ENCODE measurements around the gene GRM1. TPM values are rescaled to one million over a fixed set of nuclear protein-coding genes. Genes with fewer than 3 reads are reported as not detected.

GRM1 gene
- total and polyA plus RNA-seq, 2 donors (not counting 3 experiments of a cell fraction or from before 2014, with no cell fraction given): 0.07 TPM; not detected in 1

- FAIRE-seq (no peak), DNase-seq (ENCODE audit: low read depth, low spot score) (no peak)
- Histone ChIP-seq H2AFZ (ENCODE audit: low read depth, low read length) (no peak overlapping the region), H3K36me3 (ENCODE audit: control insufficient read depth in 2 of 2, extremely low read depth in 1 of 2, insufficient read depth in 2 of 2, low read length in 2 of 2) (no peaks in the 10 kb centered on the region), H3K27me3 (ENCODE audit: control insufficient read depth in 2 of 2, insufficient read depth in 2 of 2, low read length in 2 of 2) (peaks cover 0 to 3% of the 10 kb centered on the region in 2 experiments), H3K4me1 (ENCODE audit: control insufficient read depth, extremely low read depth, insufficient read depth, low read length) (no peaks in the 10 kb centered on the region), H3K4me2 (ENCODE audit: insufficient read depth, low read length) (no peak overlapping the region), H3K27ac (ENCODE audit: insufficient read depth, low read depth, low read length) (no peak overlapping the region), H4K20me1 (replicated peaks; ENCODE audit: control insufficient read depth, extremely low read depth, insufficient read depth, low read length) (no peaks in the 10 kb centered on the region), H3K9ac (replicated peaks; ENCODE audit: extremely low read depth, insufficient read depth, low read length) (no peak overlapping the region), H3K79me2 (ENCODE audit: control insufficient read depth, insufficient read depth, low read length) (no peaks in the 10 kb centered on the region), H3K9me3 (replicated peaks; ENCODE audit: control insufficient read depth, insufficient read depth, low read length) (no peaks in the 10 kb centered on the region), H3K4me3 (replicated peaks in 1 of 3; ENCODE audit: insufficient read depth in 1 of 3, low read depth in 1 of 3, low read length in 3 of 3) (no peak overlapping the region), H3K9me1 (replicated peaks; ENCODE audit: control insufficient read depth, extremely low read depth, insufficient read depth, low read length) (no peaks in the 10 kb centered on the region)
- BruUV-seq (replicated peaks): no TSS peak
- no peak for TF ChIP-seq POLR2AphosphoS5 (IDR thresholded peaks at IDR 0.05; ENCODE audit: insufficient read depth, low read depth, low read length)
- POLR2A ChIA-PET: no interaction called here
- dilution Hi-C loops (cut with MboI; ENCODE audit: extremely low pct_ligation_motif_present, low sequenced_read_pairs) (no loop called here), intact Hi-C loops (cut with micrococcal nuclease) (no loop called here)
- CTCF ChIA-PET: no interaction called here
Measured at GRCh38 chr6:146092961-146093686, 64.3 kb downstream of the GRM1 start.

DNA sequence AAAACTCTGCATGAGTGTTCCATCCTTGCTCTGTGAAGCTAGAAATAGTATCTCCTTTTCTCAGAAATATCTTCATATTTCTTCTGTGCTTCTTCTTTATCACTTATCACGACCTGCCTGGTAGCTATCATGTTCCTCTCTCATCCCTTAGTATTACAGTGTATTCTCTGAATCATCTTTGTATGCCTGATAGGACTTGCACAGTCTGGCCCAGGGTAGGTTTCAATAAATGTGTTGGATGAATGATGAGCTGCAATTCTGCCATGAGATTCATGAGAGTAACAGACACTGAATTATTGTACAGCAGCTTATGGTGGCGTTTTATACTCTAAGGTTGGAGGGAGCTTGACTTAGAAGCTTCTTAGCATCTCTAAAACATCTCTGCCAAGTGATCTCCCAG lies 66.6 kb downstream of the GRM1 start:
- Histone ChIP-seq H3K4me1 (ENCODE audit: control insufficient read depth, extremely low read depth, insufficient read depth, low read length) (no peaks in the 10 kb centered on the region), H3K27ac (ENCODE audit: insufficient read depth, low read depth, low read length) (no peak overlapping the region), H3K4me2 (ENCODE audit: insufficient read depth, low read length) (no peak overlapping the region), H3K9me1 (replicated peaks; ENCODE audit: control insufficient read depth, extremely low read depth, insufficient read depth, low read length) (no peaks in the 10 kb centered on the region), H4K20me1 (replicated peaks; ENCODE audit: control insufficient read depth, extremely low read depth, insufficient read depth, low read length) (no peaks in the 10 kb centered on the region), H3K36me3 (ENCODE audit: control insufficient read depth in 2 of 2, extremely low read depth in 1 of 2, insufficient read depth in 2 of 2, low read length in 2 of 2) (no peaks in the 10 kb centered on the region), H3K4me3 (replicated peaks in 1 of 3; ENCODE audit: insufficient read depth in 1 of 3, low read depth in 1 of 3, low read length in 3 of 3) (no peak overlapping the region), H3K9me3 (replicated peaks; ENCODE audit: control insufficient read depth, insufficient read depth, low read length) (no peaks in the 10 kb centered on the region), H3K9ac (replicated peaks; ENCODE audit: extremely low read depth, insufficient read depth, low read length) (no peak overlapping the region), H3K79me2 (ENCODE audit: control insufficient read depth, insufficient read depth, low read length) (no peaks in the 10 kb centered on the region), H3K27me3 (ENCODE audit: control insufficient read depth in 2 of 2, insufficient read depth in 2 of 2, low read length in 2 of 2) (peaks cover 0 to 3% of the 10 kb centered on the region in 2 experiments), H2AFZ (ENCODE audit: low read depth, low read length) (no peak overlapping the region)
- ChIA-PET POLR2A (no interaction called here), CTCF (no interaction called here)
- intact Hi-C loops (cut with micrococcal nuclease): no loop called here
- dilution Hi-C loops (cut with MboI; ENCODE audit: extremely low pct_ligation_motif_present, low sequenced_read_pairs): no loop called here
- FAIRE-seq: no peak
- no TSS peak for BruUV-seq (replicated peaks)
- DNase-seq (ENCODE audit: low read depth, low spot score): no peak
- no peak for TF ChIP-seq EZH2 (IDR thresholded peaks at IDR 0.05; ENCODE audit: borderline replicate concordance, low read depth, low read length, severe bottlenecking)
- TF ChIP-seq, protein P1, sequence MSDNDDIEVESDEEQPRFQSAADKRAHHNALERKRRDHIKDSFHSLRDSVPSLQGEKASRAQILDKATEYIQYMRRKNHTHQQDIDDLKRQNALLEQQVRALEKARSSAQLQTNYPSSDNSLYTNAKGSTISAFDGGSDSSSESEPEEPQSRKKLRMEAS (IDR thresholded peaks at IDR 0.05; ENCODE audit: insufficient read depth, insufficient read length): no peak
- no peak for TF ChIP-seq CTCF (IDR thresholded peaks at IDR 0.05; ENCODE audit: extremely low read depth in 1 of 2, insufficient read depth in 1 of 2, low read depth in 1 of 2, low read length in 2 of 2)
- no peak for TF ChIP-seq JUN (IDR thresholded peaks at IDR 0.05; ENCODE audit: borderline replicate concordance, insufficient read depth, insufficient read length, low read depth)
- no peak for TF ChIP-seq GATA2 (IDR thresholded peaks at IDR 0.05; ENCODE audit: insufficient read depth, insufficient read length, low read depth, low read length)
- TF ChIP-seq FOS (IDR thresholded peaks at IDR 0.05; ENCODE audit: borderline replicate concordance, insufficient read depth, low read length): no peak
- TF ChIP-seq POLR2AphosphoS5 (IDR thresholded peaks at IDR 0.05; ENCODE audit: insufficient read depth, low read depth, low read length): no peak
- TF ChIP-seq POLR2A (IDR thresholded peaks at IDR 0.05; ENCODE audit: low read depth, low read length): no peak
- TF ChIP-seq MYC (IDR thresholded peaks at IDR 0.05; ENCODE audit: low read depth, low read length): no peak

Data from endothelial cell of umbilical vein (primary cell).